Neural cell (in vitro differentiated cells): ENCODE data around the gene ADNP2. TPM values are rescaled to one million over a fixed set of nuclear protein-coding genes. Genes with fewer than 3 reads are reported as not detected.

Experiments used
- H2AFZ ChIP-seq: fragments of 200-600, 300-800 bp; sonication (generic), shearing (Covaris generic); 2 replicates; pipeline ENCODE4 v1.6.0; 2014; ENCODE audit warnings: low read depth, mild to moderate bottlenecking, antibody characterized with exemption, low read length, moderate library complexity
- H3F3A ChIP-seq: fragments of 200-600 bp; shearing (Covaris generic); 2 replicates; pipeline ENCODE4 v1.6.1; 2016; ENCODE audit warnings: mild to moderate bottlenecking, moderate library complexity, mixed read lengths, antibody characterized with exemption, low read length; ENCODE audit not compliant: insufficient read depth, poor library complexity, severe bottlenecking
- H3K27ac ChIP-seq: fragments of 200-600, 300-800 bp; sonication (generic), shearing (Covaris generic); 2 replicates; pipeline ENCODE4 v1.5.1; 2014; ENCODE audit warnings: mild to moderate bottlenecking, low read length, moderate library complexity
- H3K27me3 ChIP-seq: fragments of 300-800, 200-600 bp; sonication (generic), shearing (Covaris generic); 2 replicates; pipeline ENCODE4 v1.6.0; 2014; ENCODE audit warnings: mild to moderate bottlenecking, low read depth, low read length, moderate library complexity; ENCODE audit not compliant: insufficient read depth
- H3K36me3 ChIP-seq: fragments of 300-800, 200-600 bp; sonication (generic), shearing (Covaris generic); 2 replicates; pipeline ENCODE4 v1.5.1; 2014; ENCODE audit warnings: mild to moderate bottlenecking, antibody characterized with exemption, low read length, moderate library complexity; ENCODE audit not compliant: insufficient read depth
- H3K4me2 ChIP-seq: fragments of 300-800, 200-600 bp; sonication (generic), shearing (Covaris generic); 2 replicates; pipeline ENCODE4 v1.6.0; 2014; ENCODE audit warnings: mild to moderate bottlenecking, low read length
- H3K4me3 ChIP-seq: fragments of 300-800, 200-600 bp; sonication (generic), shearing (Covaris generic); 2 replicates; pipeline ENCODE4 v1.5.1; 2014; ENCODE audit warnings: mild to moderate bottlenecking, low read length, moderate library complexity
- H3K79me2 ChIP-seq: fragments of 200-600 bp; shearing (Covaris generic); replicated peaks from 2 replicates; pipeline ENCODE4 v1.6.0; 2014; ENCODE audit warnings: mild to moderate bottlenecking, low read length, moderate library complexity; ENCODE audit not compliant: insufficient read depth
- H3K9ac ChIP-seq: fragments of 300-800, 200-600 bp; sonication (generic), shearing (Covaris generic); 2 replicates; pipeline ENCODE4 v1.6.1; 2016; ENCODE audit warnings: mild to moderate bottlenecking, low read length, mixed read lengths
- H3K9me2 ChIP-seq: fragments of 200-600 bp; shearing (Covaris generic); 2 replicates; pipeline ENCODE4 v1.6.1; 2016; ENCODE audit warnings: mild to moderate bottlenecking, low read length, mixed read lengths; ENCODE audit not compliant: insufficient read depth
- H3K9me3 ChIP-seq: fragments of 200-600, 300-800 bp; sonication (generic), shearing (Covaris generic); 2 replicates; pipeline ENCODE4 v1.6.1; 2016; ENCODE audit warnings: mild to moderate bottlenecking, mixed run types, low read length, moderate library complexity, mixed read lengths
- H4K20me1 ChIP-seq: fragments of 200-600 bp; shearing (Covaris generic); 2 replicates; pipeline ENCODE4 v1.6.1; 2016; ENCODE audit warnings: mild to moderate bottlenecking, mixed run types; ENCODE audit not compliant: insufficient read depth
- CTCF ChIP-seq: fragments of 450-650 bp; IDR thresholded peaks from 2 replicates; pipeline ENCODE4 v1.5.1; 2014; ENCODE audit warnings: antibody characterized with exemption, mild to moderate bottlenecking, moderate library complexity; ENCODE audit not compliant: poor library complexity, severe bottlenecking
- EP300 ChIP-seq: fragments of 450-650 bp; conservative IDR thresholded peaks from 2 replicates; pipeline ENCODE4 v1.6.1; 2014; ENCODE audit warnings: antibody characterized with exemption, mild to moderate bottlenecking, moderate library complexity; ENCODE audit not compliant: poor library complexity, severe bottlenecking
- EZH2 ChIP-seq: fragments of 200-600, 300-800 bp; shearing (Covaris generic), sonication (generic); IDR thresholded peaks from 2 replicates; pipeline ENCODE4 v1.6.1; 2014; ENCODE audit warnings: antibody characterized with exemption, low read length, borderline replicate concordance, mild to moderate bottlenecking; ENCODE audit not compliant: insufficient read depth, poor library complexity, severe bottlenecking
- MXI1 ChIP-seq: fragments of 450-650 bp; conservative IDR thresholded peaks from 2 replicates; pipeline ENCODE4 v1.6.1; 2014; ENCODE audit warnings: antibody characterized with exemption, mild to moderate bottlenecking; ENCODE audit not compliant: poor library complexity, severe bottlenecking
- POLR2AphosphoS5 ChIP-seq: IDR thresholded peaks from 2 replicates; pipeline ENCODE4 v1.6.1; 2012
- RAD21 ChIP-seq: fragments of 450-650 bp; conservative IDR thresholded peaks from 2 replicates; pipeline ENCODE4 v1.6.1; 2014; ENCODE audit warnings: antibody characterized with exemption, mild to moderate bottlenecking, moderate library complexity
- REST ChIP-seq: IDR thresholded peaks from 2 replicates; pipeline ENCODE4 v1.6.1; 2012; ENCODE audit warnings: borderline replicate concordance
- SMC3 ChIP-seq: fragments of 450-650 bp; conservative IDR thresholded peaks from 2 replicates; pipeline ENCODE4 v1.6.1; 2014; ENCODE audit warnings: antibody characterized with exemption, mild to moderate bottlenecking, moderate library complexity; ENCODE audit not compliant: poor library complexity
- TAF1 ChIP-seq: IDR thresholded peaks from 2 replicates; pipeline ENCODE4 v1.6.1; 2012; ENCODE audit warnings: low read depth
- polyA plus RNA-seq: library from polyadenylated mRNA; depleted of rRNA; stranded (reverse); fragments of >200 nt; gene quantifications from 2 replicates; pipeline ENCODE4 v1.2.3, GENCODE V29; 2014

ADNP2 gene
- polyA plus RNA-seq, 1 donor from 2014 or later, result 16.9 TPM

GRCh38 chr18:80126797-80127196 lies 17.7 kb downstream of the ADNP2 start:
- Histone ChIP-seq H3K4me2 (no peak overlapping the region), H3K9me3 (no peaks in the 10 kb centered on the region), H3K9me2 (no peaks in the 10 kb centered on the region), H3F3A (no peaks in the 10 kb centered on the region), H3K79me2 (peaks cover 70% of the 10 kb centered on the region), H2AFZ (no peak overlapping the region), H3K27ac (no peak overlapping the region), H3K9ac (no peak overlapping the region), H4K20me1 (no peaks in the 10 kb centered on the region), H3K36me3 (peaks cover 3% of the 10 kb centered on the region), H3K27me3 (no peaks in the 10 kb centered on the region), H3K4me3 (no peak overlapping the region)
- no peak for TF ChIP-seq MXI1
- no peak for TF ChIP-seq EP300

- H3K9me3 ChIP-seq, result no peaks in the 10 kb centered on the region
- no peak overlapping the region for H3K27ac ChIP-seq
- H3K79me2 ChIP-seq, result peaks cover 66% of the 10 kb centered on the region
- no peak overlapping the region for H2AFZ ChIP-seq
- H3K9ac ChIP-seq, result no peak overlapping the region
- H3K4me3 ChIP-seq, result no peak overlapping the region
- H4K20me1 ChIP-seq, result no peaks in the 10 kb centered on the region
- no peak overlapping the region for H3K4me2 ChIP-seq
- H3K27me3 ChIP-seq, result no peaks in the 10 kb centered on the region
- no peak for TF ChIP-seq CTCF
- TF ChIP-seq TAF1, result no peak
- no peak for TF ChIP-seq EZH2
- TF ChIP-seq MXI1, result no peak
- TF ChIP-seq REST, result no peak
- TF ChIP-seq POLR2AphosphoS5, result no peak
- no peak for TF ChIP-seq RAD21
- TF ChIP-seq SMC3, result no peak
- TF ChIP-seq EP300, result no peak
- no peaks in the 10 kb centered on the region for H3F3A ChIP-seq
- H3K9me2 ChIP-seq, result no peaks in the 10 kb centered on the region
- peaks cover 3% of the 10 kb centered on the region for H3K36me3 ChIP-seq
These were observed 18.6 kb downstream of the ADNP2 start for GRCh38 chr18:80127635-80128034.
